Panc1 (cell line): ENCODE data around the gene THBS1. TPM values are rescaled to one million over a fixed set of nuclear protein-coding genes. Genes with fewer than 3 reads are reported as not detected.

Experiments used
- ATAC-seq: fragments of 200-7000 bp; cut with Tn5 transposase; 2 replicates; pipeline ENCODE4 v1.9.1; 2020; ENCODE audit warnings: mild to moderate bottlenecking, moderate library complexity
- BruUV-seq: library from RNA; stranded (reverse); fragments of 400-500 nt; replicated peaks from 2 replicates; lab custom pipeline; 2021; lab: Mats Ljungman, UMichigan
- CTCF ChIA-PET: fragments of 300-600 bp; sonication (Branson Sonifier 250); formaldehyde crosslinking; loops from one replicate; lab custom pipeline; 2022; ENCODE audit warnings: antibody characterized with exemption; lab: Charles Lee
- POLR2A ChIA-PET: fragments of 300-600 bp; sonication (Branson Sonifier 250); formaldehyde crosslinking; loops from one replicate; lab custom pipeline; 2022; ENCODE audit warnings: antibody characterized with exemption; lab: Charles Lee
- DNase-seq: peaks from one replicate; pipeline ENCODE4 v3.0.0-alpha.2; 2010; ENCODE audit warnings: low read depth, low spot score
- H3K27ac ChIP-seq: 2 replicates; pipeline ENCODE4 v1.5.1; 2011; ENCODE audit warnings: mild to moderate bottlenecking, low read length, inconsistent platforms
- H3K27me3 ChIP-seq: fragments of 200-500 bp; sonication (Bioruptor generic); 2 replicates; pipeline ENCODE4 v1.6.0; 2014; ENCODE audit warnings: low read length, inconsistent platforms; ENCODE audit not compliant: control insufficient read depth, insufficient read depth
- H3K36me3 ChIP-seq: fragments of 200-500 bp; sonication (Bioruptor generic); 2 replicates; pipeline ENCODE4 v1.5.1; 2014; ENCODE audit warnings: inconsistent platforms, mild to moderate bottlenecking, low read length, moderate library complexity; ENCODE audit not compliant: control insufficient read depth, insufficient read depth
- H3K4me1 ChIP-seq: 2 replicates; pipeline ENCODE4 v1.5.1; 2011; ENCODE audit warnings: inconsistent platforms, mild to moderate bottlenecking, low read length, moderate library complexity; ENCODE audit not compliant: control insufficient read depth, insufficient read depth
- H3K4me3 ChIP-seq, 2 experiments: 2 replicates each; pipeline ENCODE4 v1.5.1; 2011 to 2012; ENCODE audit warnings: low read depth in 2 of 2, low read length in 2 of 2, mild to moderate bottlenecking in 2 of 2, inconsistent platforms in 1 of 2, moderate library complexity in 1 of 2
- H3K9me3 ChIP-seq: fragments of 200-500 bp; sonication (Bioruptor generic); 2 replicates; pipeline ENCODE4 v1.5.1; 2014; ENCODE audit warnings: low read depth, mild to moderate bottlenecking, inconsistent platforms, low read length, moderate library complexity; ENCODE audit not compliant: control insufficient read depth, insufficient read depth
- POLR2AphosphoS5 ChIP-seq: IDR thresholded peaks from 2 replicates; pipeline ENCODE4 v1.6.1; 2012; ENCODE audit warnings: mild to moderate bottlenecking, low read depth, low read length, moderate library complexity
- SIN3A ChIP-seq: IDR thresholded peaks from 2 replicates; pipeline ENCODE4 v1.6.1; 2012; ENCODE audit warnings: low read depth, mild to moderate bottlenecking, low read length, moderate library complexity, borderline replicate concordance; ENCODE audit not compliant: insufficient read depth
- TCF7L2 ChIP-seq: IDR thresholded peaks from 2 replicates; pipeline ENCODE4 v1.6.1; 2011; ENCODE audit warnings: mild to moderate bottlenecking, low read depth, low read length, inconsistent platforms
- in situ Hi-C: cut with HindIII; loops from 2 replicates; pipeline ENCODE4 v1.10.0; 2016; ENCODE audit warnings: low sequenced_read_pairs, low pct_unique_long_range_greater_than_20kb
- intact Hi-C: fragments of 100-400 bp; cut with micrococcal nuclease; formaldehyde crosslinking; loops from one replicate; pipeline ENCODE4 v1.10.0; 2022; ENCODE audit not compliant: unreplicated experiment
- total RNA-seq: library from RNA; stranded (reverse); gene quantifications from one replicate; pipeline ENCODE4 v1.2.1, GENCODE V29; 2021; ENCODE audit not compliant: unreplicated experiment
- TF ChIP-seq, protein P1 (sequence below), 2 experiments: IDR thresholded peaks; 2 replicates each; pipeline ENCODE4 v1.6.1; 2011 to 2012; ENCODE audit warnings: low read depth in 2 of 2, control low read depth in 1 of 2, low read length in 1 of 2, mild to moderate bottlenecking in 1 of 2, moderate library complexity in 1 of 2; ENCODE audit not compliant: insufficient read depth in 1 of 2
- TF ChIP-seq, protein P2 (sequence below): fragments of 450-650 bp; IDR thresholded peaks from 2 replicates; pipeline ENCODE4 v1.5.1; 2017; ENCODE audit warnings: mild to moderate bottlenecking

The THBS1 gene
- total RNA-seq, 1 experiment from 2014 or later = 61.9 TPM

DNA sequence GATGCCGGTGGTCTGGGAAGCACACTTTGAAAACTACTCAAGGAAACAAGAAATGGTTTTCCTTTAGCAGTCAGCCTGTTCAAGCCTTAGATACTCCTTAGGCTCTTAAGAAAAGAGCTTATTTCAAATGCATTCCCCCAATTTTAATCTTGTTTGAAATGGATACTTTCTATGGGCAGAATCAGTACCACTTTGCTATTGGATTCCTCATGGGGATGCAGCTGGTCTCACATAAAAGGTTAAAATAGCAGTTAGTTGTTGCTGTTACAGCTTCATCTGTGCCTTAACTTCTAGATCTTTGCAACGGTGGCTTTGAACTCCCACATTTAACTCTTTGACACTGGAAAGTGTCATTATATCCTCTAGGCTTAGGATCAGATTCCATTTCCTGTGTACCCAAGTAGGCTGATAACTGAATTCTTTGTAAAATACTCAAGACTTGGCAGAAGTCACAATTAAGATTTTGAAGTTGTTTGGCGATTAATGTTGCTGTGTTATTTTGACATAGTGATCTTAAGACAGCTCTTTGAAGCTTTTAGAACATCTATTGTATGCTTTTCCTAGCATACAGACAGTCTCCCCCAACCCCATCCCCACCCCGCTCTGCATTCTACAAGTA is 2.2 kb downstream of the THBS1 start:
- TF ChIP-seq, protein P1, sequence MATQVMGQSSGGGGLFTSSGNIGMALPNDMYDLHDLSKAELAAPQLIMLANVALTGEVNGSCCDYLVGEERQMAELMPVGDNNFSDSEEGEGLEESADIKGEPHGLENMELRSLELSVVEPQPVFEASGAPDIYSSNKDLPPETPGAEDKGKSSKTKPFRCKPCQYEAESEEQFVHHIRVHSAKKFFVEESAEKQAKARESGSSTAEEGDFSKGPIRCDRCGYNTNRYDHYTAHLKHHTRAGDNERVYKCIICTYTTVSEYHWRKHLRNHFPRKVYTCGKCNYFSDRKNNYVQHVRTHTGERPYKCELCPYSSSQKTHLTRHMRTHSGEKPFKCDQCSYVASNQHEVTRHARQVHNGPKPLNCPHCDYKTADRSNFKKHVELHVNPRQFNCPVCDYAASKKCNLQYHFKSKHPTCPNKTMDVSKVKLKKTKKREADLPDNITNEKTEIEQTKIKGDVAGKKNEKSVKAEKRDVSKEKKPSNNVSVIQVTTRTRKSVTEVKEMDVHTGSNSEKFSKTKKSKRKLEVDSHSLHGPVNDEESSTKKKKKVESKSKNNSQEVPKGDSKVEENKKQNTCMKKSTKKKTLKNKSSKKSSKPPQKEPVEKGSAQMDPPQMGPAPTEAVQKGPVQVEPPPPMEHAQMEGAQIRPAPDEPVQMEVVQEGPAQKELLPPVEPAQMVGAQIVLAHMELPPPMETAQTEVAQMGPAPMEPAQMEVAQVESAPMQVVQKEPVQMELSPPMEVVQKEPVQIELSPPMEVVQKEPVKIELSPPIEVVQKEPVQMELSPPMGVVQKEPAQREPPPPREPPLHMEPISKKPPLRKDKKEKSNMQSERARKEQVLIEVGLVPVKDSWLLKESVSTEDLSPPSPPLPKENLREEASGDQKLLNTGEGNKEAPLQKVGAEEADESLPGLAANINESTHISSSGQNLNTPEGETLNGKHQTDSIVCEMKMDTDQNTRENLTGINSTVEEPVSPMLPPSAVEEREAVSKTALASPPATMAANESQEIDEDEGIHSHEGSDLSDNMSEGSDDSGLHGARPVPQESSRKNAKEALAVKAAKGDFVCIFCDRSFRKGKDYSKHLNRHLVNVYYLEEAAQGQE (IDR thresholded peaks at IDR 0.05; ENCODE audit: insufficient read depth in 1 of 2, low read depth in 2 of 2, low read length in 1 of 2) = no peak
- no peak for TF ChIP-seq TCF7L2
- TF ChIP-seq, protein P2, sequence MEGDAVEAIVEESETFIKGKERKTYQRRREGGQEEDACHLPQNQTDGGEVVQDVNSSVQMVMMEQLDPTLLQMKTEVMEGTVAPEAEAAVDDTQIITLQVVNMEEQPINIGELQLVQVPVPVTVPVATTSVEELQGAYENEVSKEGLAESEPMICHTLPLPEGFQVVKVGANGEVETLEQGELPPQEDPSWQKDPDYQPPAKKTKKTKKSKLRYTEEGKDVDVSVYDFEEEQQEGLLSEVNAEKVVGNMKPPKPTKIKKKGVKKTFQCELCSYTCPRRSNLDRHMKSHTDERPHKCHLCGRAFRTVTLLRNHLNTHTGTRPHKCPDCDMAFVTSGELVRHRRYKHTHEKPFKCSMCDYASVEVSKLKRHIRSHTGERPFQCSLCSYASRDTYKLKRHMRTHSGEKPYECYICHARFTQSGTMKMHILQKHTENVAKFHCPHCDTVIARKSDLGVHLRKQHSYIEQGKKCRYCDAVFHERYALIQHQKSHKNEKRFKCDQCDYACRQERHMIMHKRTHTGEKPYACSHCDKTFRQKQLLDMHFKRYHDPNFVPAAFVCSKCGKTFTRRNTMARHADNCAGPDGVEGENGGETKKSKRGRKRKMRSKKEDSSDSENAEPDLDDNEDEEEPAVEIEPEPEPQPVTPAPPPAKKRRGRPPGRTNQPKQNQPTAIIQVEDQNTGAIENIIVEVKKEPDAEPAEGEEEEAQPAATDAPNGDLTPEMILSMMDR = no peak
- no peak for TF ChIP-seq SIN3A
- TF ChIP-seq POLR2AphosphoS5 = no peak
- Histone ChIP-seq H3K27me3 (peaks cover 2% of the 10 kb centered on the region), H3K27ac (no peak overlapping the region), H3K4me1 (no peaks in the 10 kb centered on the region), H3K9me3 (no peaks in the 10 kb centered on the region), H3K36me3 (no peaks in the 10 kb centered on the region), H3K4me3 (peak overlapping the region in 1 of 2 experiments; percentile 50; a peak in 2 of 4 replicates)
- CTCF ChIA-PET = no interaction called here
- DNase-seq (no peak), ATAC-seq (no peak)
- POLR2A ChIA-PET = no interaction called here
- intact Hi-C loops (loop anchor here (5.0 kb wide), 2 partner anchors 766 to 876 kb away; no protein-coding TSS in a partner anchor), in situ Hi-C loops (no loop called here)
- no TSS peak for BruUV-seq

DNA sequence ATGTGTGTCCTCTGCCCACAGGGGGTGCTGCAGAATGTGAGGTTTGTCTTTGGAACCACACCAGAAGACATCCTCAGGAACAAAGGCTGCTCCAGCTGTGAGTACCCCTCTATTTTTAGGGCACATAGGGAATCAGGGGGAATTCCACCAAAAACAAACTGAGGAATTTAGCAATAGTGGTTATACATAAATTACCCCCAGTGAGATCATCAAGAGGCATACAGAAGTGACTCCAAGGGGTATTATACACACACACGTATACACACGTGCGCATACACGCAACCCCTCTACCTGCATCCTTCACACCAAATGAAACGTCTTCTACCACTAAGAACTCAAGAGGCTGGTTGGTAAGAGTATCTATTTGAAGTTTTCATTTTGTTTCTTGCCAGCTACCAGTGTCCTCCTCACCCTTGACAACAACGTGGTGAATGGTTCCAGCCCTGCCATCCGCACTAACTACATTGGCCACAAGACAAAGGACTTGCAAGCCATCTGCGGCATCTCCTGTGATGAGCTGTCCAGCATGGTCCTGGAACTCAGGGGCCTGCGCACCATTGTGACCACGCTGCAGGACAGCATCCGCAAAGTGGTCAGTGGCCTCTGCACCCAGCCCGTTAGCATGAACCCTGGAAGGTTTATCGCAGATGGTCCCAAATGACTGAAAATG is 2.9 kb downstream of the THBS1 start:
- in situ Hi-C loops = no loop called here
- Histone ChIP-seq H3K27me3 (peaks cover 2% of the 10 kb centered on the region; the same call in 1 of the 2 replicates), H3K9me3 (no peaks in the 10 kb centered on the region), H3K36me3 (no peaks in the 10 kb centered on the region), H3K4me3 (no peak overlapping the region; a peak in 1 of 4 replicates), H3K4me1 (no peaks in the 10 kb centered on the region), H3K27ac (no peak overlapping the region)
- TF ChIP-seq, protein P2 = peak; percentile 52
- TF ChIP-seq SIN3A = no peak
- intact Hi-C loops = loop anchor here (5.0 kb wide), 2 partner anchors 766 to 876 kb away; no protein-coding TSS in a partner anchor
- no TSS peak for BruUV-seq
- ATAC-seq (no peak), DNase-seq (no peak)
- CTCF ChIA-PET = no interaction called here
- POLR2A ChIA-PET = no interaction called here
